ENCODE results near the gene LGR4. TPM values are rescaled to one million over a fixed set of nuclear protein-coding genes. Genes with fewer than 3 reads are reported as not detected.
A peak's percentile ranks its signal among the peaks of the same experiment; 100 is the strongest.

LGR4 gene
- polyA plus RNA-seq, 4 donors, result 120 to 160 (median 134) TPM

- DNase-seq (ENCODE audit: low read depth in 4 of 4, low spot score in 2 of 4), result no peak
Measured at GRCh38 chr11:27386181-27386845, 86.3 kb downstream of the LGR4 start.

- DNase-seq (ENCODE audit: low read depth in 4 of 4, low spot score in 2 of 4), result no peak
Measured at GRCh38 chr11:27385245-27385644, 87.3 kb downstream of the LGR4 start.

- DNase-seq (ENCODE audit: low read depth in 4 of 4, low spot score in 2 of 4), result no peak
Measured at GRCh38 chr11:27384227-27384626, 88.4 kb downstream of the LGR4 start.

GRCh38 chr11:27383645-27384044, 88.9 kb downstream of the LGR4 start:
- no peak for DNase-seq (ENCODE audit: low read depth in 4 of 4, low spot score in 2 of 4)

- no peak for DNase-seq (ENCODE audit: low read depth in 4 of 4, low spot score in 2 of 4)
Measured at GRCh38 chr11:27381238-27381666, 91.3 kb downstream of the LGR4 start.

GRCh38 chr11:27380771-27381170, 91.8 kb downstream of the LGR4 start:
- DNase-seq (ENCODE audit: low read depth in 4 of 4, low spot score in 2 of 4), result no peak

- no peak for DNase-seq (ENCODE audit: low read depth in 4 of 4, low spot score in 2 of 4)
Measured at GRCh38 chr11:27379449-27379848, 93.1 kb downstream of the LGR4 start.

GRCh38 chr11:27375370-27375769, 97.2 kb downstream of the LGR4 start:
- no peak for DNase-seq (ENCODE audit: low read depth in 4 of 4, low spot score in 2 of 4)

GRCh38 chr11:27373856-27374602, 98.6 kb downstream of the LGR4 start:
- DNase-seq (ENCODE audit: low read depth in 4 of 4, low spot score in 2 of 4), result no peak

- DNase-seq (ENCODE audit: low read depth in 4 of 4, low spot score in 2 of 4), result no peak
Measured at GRCh38 chr11:27373392-27373791, 99.2 kb downstream of the LGR4 start.

GRCh38 chr11:27372164-27372563, 100.4 kb downstream of the LGR4 start:
- DNase-seq (ENCODE audit: low read depth in 4 of 4, low spot score in 2 of 4), result no peak

GRCh38 chr11:27371489-27371888, 101.1 kb downstream of the LGR4 start:
- DNase-seq (ENCODE audit: low read depth in 4 of 4, low spot score in 2 of 4), result no peak

GRCh38 chr11:27370374-27370773, 102.2 kb downstream of the LGR4 start:
- DNase-seq (ENCODE audit: low read depth in 4 of 4, low spot score in 2 of 4), result no peak

- no peak for DNase-seq (ENCODE audit: low read depth in 4 of 4, low spot score in 2 of 4)
Measured at GRCh38 chr11:27367881-27368280, 104.7 kb downstream of the LGR4 start.

GRCh38 chr11:27363576-27364117, 108.9 kb downstream of the LGR4 start:
- DNase-seq (ENCODE audit: low read depth in 4 of 4, low spot score in 2 of 4), result no peak

- DNase-seq (ENCODE audit: low read depth in 4 of 4, low spot score in 2 of 4), result peak; percentile 77 to 92 (median 89)
Measured at GRCh38 chr11:27362749-27363575, 109.6 kb downstream of the LGR4 start, which contains the start of gene CCDC34. CCDC34 (minus strand) TSS chr11:27363215; CDS start chr11:27363194, 21 bp downstream.

- no peak for DNase-seq (ENCODE audit: low read depth in 4 of 4, low spot score in 2 of 4)
Measured at GRCh38 chr11:27361649-27362431, 110.8 kb downstream of the LGR4 start.

GRCh38 chr11:27358296-27358695, 114.3 kb downstream of the LGR4 start:
- no peak for DNase-seq (ENCODE audit: low read depth in 4 of 4, low spot score in 2 of 4)

GRCh38 chr11:27357250-27357649, 115.3 kb downstream of the LGR4 start:
- no peak for DNase-seq (ENCODE audit: low read depth in 4 of 4, low spot score in 2 of 4)

GRCh38 chr11:27356624-27357222, 115.9 kb downstream of the LGR4 start:
- DNase-seq (ENCODE audit: low read depth in 4 of 4, low spot score in 2 of 4), result no peak
